ENCODE measurements around the gene STX12.
"Not testable (repeated sequence)": the region's sequence is repeated elsewhere in the genome, so short reads cannot be mapped to it uniquely, and the experiment has no call there.

The STX12 gene

DNA sequence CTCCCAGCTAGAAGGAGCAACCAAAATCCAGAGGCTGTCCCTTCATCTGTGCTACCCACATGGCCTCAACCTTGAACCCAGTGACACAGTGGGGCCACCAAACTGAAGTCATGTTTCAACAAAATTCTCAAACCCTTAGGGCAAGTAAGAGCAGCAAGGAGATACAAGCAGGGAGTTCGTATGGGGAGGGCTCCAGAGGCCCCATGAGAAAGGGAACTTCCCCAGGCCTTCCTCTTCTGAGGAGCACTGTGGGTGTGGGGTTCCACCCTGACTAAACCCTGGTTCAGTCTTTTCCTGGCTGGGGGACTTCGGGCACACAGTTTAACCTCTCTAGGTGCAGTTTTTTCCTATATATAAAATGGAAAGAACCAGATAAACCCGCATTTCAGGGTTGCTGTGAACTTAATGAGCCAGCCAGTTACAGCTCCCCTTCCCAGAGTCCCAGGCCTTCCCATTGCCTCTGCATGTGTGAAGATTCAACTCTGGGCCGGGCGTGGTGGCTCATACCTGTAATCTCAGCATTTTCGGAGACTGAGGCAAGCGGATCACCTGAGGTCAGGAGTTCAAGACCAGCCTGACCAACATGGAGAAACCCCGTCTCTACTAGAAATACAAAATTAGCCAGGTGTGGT is 91.4 kb downstream of the STX12 start:
- ChIA-PET POLR2A (no interaction called here), CTCF (no interaction called here)
- DNase-seq (ENCODE audit: extremely low spot score), result no peak
- TF ChIP-seq L3MBTL2 (conservative IDR thresholded peaks at IDR 0.05) (no peak), HDGF (IDR thresholded peaks at IDR 0.05; ENCODE audit: borderline replicate concordance) (no peak), FOXK2 (IDR thresholded peaks at IDR 0.05) (no peak), LEF1 (IDR thresholded peaks at IDR 0.05; ENCODE audit: borderline replicate concordance) (no peak), FOXM1 (IDR thresholded peaks at IDR 0.05; ENCODE audit: borderline replicate concordance) (no peak), TARDBP (IDR thresholded peaks at IDR 0.05) (no peak)

- TF ChIP-seq SP1 (IDR thresholded peaks at IDR 0.05) (no peak), FOXM1 (IDR thresholded peaks at IDR 0.05; ENCODE audit: borderline replicate concordance) (no peak), ARNT (IDR thresholded peaks at IDR 0.05) (no peak), HDGF (IDR thresholded peaks at IDR 0.05; ENCODE audit: borderline replicate concordance) (no peak), ZNF384 (IDR thresholded peaks at IDR 0.05) (no peak), BHLHE40 (IDR thresholded peaks at IDR 0.05; ENCODE audit: borderline replicate concordance) (no peak), L3MBTL2 (conservative IDR thresholded peaks at IDR 0.05) (no peak), SUZ12 (IDR thresholded peaks at IDR 0.05) (no peak), FOXK2 (IDR thresholded peaks at IDR 0.05) (no peak), TARDBP (IDR thresholded peaks at IDR 0.05) (no peak), LEF1 (IDR thresholded peaks at IDR 0.05; ENCODE audit: borderline replicate concordance) (no peak)
- DNase-seq (ENCODE audit: extremely low spot score), result no peak
- ChIA-PET POLR2A (no interaction called here), CTCF (no interaction called here)
Measured at GRCh38 chr1:27865821-27866220, 92.8 kb downstream of the STX12 start.

- DNase-seq (ENCODE audit: extremely low spot score), result no peak
- ChIA-PET POLR2A (no interaction called here), CTCF (no interaction called here)
- TF ChIP-seq SUZ12 (IDR thresholded peaks at IDR 0.05) (no peak), HDGF (IDR thresholded peaks at IDR 0.05; ENCODE audit: borderline replicate concordance) (no peak), NFRKB (IDR thresholded peaks at IDR 0.05) (no peak), ZNF384 (IDR thresholded peaks at IDR 0.05) (no peak), TARDBP (IDR thresholded peaks at IDR 0.05) (no peak), FOXK2 (IDR thresholded peaks at IDR 0.05) (no peak), ARNT (IDR thresholded peaks at IDR 0.05) (no peak), LEF1 (IDR thresholded peaks at IDR 0.05; ENCODE audit: borderline replicate concordance) (no peak), FOXM1 (IDR thresholded peaks at IDR 0.05; ENCODE audit: borderline replicate concordance) (no peak), CTBP1 (IDR thresholded peaks at IDR 0.05; ENCODE audit: borderline replicate concordance) (no peak), L3MBTL2 (conservative IDR thresholded peaks at IDR 0.05) (no peak), ELF4 (IDR thresholded peaks at IDR 0.05) (no peak)
- TF ChIP-seq, protein P1, sequence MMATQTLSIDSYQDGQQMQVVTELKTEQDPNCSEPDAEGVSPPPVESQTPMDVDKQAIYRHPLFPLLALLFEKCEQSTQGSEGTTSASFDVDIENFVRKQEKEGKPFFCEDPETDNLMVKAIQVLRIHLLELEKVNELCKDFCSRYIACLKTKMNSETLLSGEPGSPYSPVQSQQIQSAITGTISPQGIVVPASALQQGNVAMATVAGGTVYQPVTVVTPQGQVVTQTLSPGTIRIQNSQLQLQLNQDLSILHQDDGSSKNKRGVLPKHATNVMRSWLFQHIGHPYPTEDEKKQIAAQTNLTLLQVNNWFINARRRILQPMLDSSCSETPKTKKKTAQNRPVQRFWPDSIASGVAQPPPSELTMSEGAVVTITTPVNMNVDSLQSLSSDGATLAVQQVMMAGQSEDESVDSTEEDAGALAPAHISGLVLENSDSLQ (IDR thresholded peaks at IDR 0.05), result no peak
Measured at GRCh38 chr1:27868556-27868931, 95.5 kb downstream of the STX12 start.

DNA sequence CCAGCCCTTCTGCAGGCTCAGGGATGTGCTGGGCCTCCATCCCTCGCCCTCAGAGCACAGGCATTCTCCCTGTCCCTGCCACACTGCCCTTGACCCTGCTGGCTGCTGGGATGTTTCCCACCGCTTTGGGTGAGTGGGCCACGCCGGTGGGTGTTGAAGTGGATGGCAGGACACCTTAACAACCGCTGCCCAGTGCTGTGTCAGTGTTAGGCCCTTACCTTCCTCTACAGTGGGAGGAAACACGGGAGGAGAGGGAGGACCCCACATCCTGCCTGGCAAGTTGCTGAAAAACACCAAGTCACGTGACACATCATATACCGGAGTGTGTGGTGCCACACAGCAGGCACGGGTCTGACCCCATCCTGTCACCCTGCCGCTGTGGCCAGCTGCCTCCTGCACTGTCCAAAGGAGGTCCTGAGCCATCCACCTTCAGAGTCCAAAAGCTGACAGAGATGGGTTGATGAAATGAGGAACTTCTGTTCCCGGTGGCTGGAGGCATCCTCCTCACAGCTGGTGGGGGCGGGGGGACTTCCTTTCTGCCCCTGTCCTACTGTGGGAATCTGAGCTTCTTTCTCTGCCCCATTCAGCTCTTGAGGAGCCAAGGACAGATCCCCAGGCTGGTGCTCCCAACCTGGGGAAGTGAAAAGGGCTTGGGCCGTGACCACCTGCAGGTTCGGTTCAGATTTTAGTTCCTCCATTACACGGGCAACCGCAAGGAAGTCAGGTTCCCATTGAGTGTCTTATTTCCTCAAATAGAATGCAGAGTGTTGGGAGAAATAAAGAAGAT is 96.1 kb downstream of the STX12 start:
- CTCF ChIA-PET, result no interaction called here
- DNase-seq (ENCODE audit: extremely low spot score), result no peak
- POLR2A ChIA-PET, result no interaction called here
- TF ChIP-seq ZNF384 (IDR thresholded peaks at IDR 0.05) (no peak), FOXK2 (IDR thresholded peaks at IDR 0.05) (no peak), ARNT (IDR thresholded peaks at IDR 0.05) (no peak), SP1 (IDR thresholded peaks at IDR 0.05) (no peak)
- TF ChIP-seq, protein P1 (IDR thresholded peaks at IDR 0.05), result no peak

GRCh38 chr1:27869719-27870085 is 96.7 kb downstream of the STX12 start:
- CTCF ChIA-PET, result no interaction called here
- no peak for DNase-seq (ENCODE audit: extremely low spot score)
- POLR2A ChIA-PET, result no interaction called here
- TF ChIP-seq, protein P1 (IDR thresholded peaks at IDR 0.05), result no peak
- no peak for TF ChIP-seq SP1 (IDR thresholded peaks at IDR 0.05)
- TF ChIP-seq ELF4 (IDR thresholded peaks at IDR 0.05), result no peak
- TF ChIP-seq FOXM1 (IDR thresholded peaks at IDR 0.05; ENCODE audit: borderline replicate concordance), result no peak
- TF ChIP-seq ZNF384 (IDR thresholded peaks at IDR 0.05), result no peak
- no peak for TF ChIP-seq NFRKB (IDR thresholded peaks at IDR 0.05)
- TF ChIP-seq CTBP1 (IDR thresholded peaks at IDR 0.05; ENCODE audit: borderline replicate concordance), result no peak
- no peak for TF ChIP-seq TARDBP (IDR thresholded peaks at IDR 0.05)
- TF ChIP-seq FOXA1 (IDR thresholded peaks at IDR 0.05), result no peak
- no peak for TF ChIP-seq L3MBTL2 (conservative IDR thresholded peaks at IDR 0.05)
- no peak for TF ChIP-seq BHLHE40 (IDR thresholded peaks at IDR 0.05; ENCODE audit: borderline replicate concordance)

DNA sequence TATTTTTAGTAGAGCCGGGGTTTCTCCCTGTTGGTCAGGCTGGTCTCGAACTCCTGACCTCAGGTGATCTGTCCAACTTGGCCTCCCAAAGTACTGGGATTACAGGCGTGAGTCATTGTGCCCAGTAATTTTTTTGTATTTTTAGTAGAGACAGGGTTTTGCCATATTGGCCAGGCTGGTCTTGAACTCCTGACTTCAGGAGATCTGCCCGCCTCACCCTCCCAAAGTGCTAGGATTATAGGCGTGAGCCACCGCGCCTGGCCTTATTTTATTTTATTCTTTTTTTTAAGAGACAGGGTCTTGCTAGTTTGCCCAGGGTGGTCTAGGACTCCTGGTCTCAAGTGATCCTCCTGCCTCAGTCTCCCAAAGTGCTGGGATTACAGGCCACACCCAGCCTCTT is 98.1 kb downstream of the STX12 start:
- POLR2A ChIA-PET, result interaction anchor here (0.9 kb wide), 1 partner anchor 89 kb away, joined by 3 read pairs; the partner anchor contains the start of gene XKR8
- DNase-seq (ENCODE audit: extremely low spot score); CTCF ChIA-PET: not testable (repeated sequence)
